ENCODE results near the gene SEMA4D. TPM values are rescaled to one million over a fixed set of nuclear protein-coding genes. Genes with fewer than 3 reads are reported as not detected.

SEMA4D gene
- total and polyA plus RNA-seq, 9 of the 15 experiments (the other 6 are each of a cell fraction or from before 2014, with no cell fraction given), result 0.38 to 5.1 (median 1.8) TPM

DNA sequence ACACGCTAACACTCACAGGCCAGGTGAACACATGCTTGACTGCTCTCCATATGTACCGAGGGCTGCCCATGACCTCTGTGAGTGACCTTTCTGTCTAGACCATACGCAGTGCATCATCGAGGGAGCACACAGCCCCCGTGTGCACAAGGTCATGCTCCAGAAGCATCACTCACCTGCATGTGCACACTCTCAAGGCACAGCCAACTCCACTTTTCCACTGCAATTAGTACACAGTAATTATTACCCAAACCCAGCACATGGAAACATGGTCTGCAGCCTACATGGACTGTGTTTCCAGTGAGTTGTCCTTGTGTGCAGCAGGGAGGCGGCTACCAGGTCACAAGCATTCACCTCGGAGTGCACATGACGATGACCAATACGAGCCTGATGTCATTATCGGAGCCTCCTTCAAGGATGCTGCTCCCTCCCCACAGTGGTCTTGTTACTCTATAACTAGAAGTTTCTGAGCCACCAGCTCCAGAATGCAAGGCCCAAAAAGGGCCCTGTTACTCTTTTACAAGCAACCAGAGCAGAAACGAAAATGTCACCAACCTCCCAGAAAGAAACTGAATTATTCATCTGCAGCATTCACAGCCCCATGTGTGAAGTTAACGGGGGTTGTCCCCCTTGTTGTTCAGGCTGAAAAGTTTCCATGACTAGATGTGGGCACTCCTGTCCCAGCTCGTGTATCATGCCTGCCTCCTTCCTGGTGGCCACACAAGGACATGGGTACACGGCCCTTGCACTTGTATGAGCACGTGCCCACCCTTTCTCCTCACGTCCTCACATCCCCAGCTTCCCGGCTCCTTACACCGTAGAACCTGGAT lies 31.2 kb downstream of the SEMA4D start:
- Histone ChIP-seq H4K20me1 (replicated peaks; ENCODE audit: control insufficient read depth, insufficient read depth, low read length) (no peaks in the 10 kb centered on the region), H3K9ac (ENCODE audit: insufficient read depth in 1 of 2, low read depth in 2 of 2, low read length in 2 of 2) (no peak overlapping the region), H2AFZ (ENCODE audit: low read depth, low read length) (no peak overlapping the region), H3K4me3 (no peak overlapping the region), H3K36me3 (ENCODE audit: control insufficient read depth, insufficient read depth, low read length) (no peaks in the 10 kb centered on the region), H3K9me3 (replicated peaks; ENCODE audit: control insufficient read depth, insufficient read depth, low read depth, low read length) (no peaks in the 10 kb centered on the region), H3K4me1 (replicated peaks in 1 of 2; ENCODE audit: control insufficient read depth in 2 of 2, insufficient read depth in 2 of 2, low read length in 2 of 2) (no peaks in the 10 kb centered on the region), H3K27ac (ENCODE audit: extremely low read depth, low read depth, low read length) (no peak overlapping the region), H3K79me2 (ENCODE audit: control insufficient read depth, insufficient read depth, low read length) (no peaks in the 10 kb centered on the region), H3K9me1 (ENCODE audit: control insufficient read depth, insufficient read depth, low read length) (no peaks in the 10 kb centered on the region), H3K27me3 (ENCODE audit: control insufficient read depth in 2 of 2, insufficient read depth in 2 of 2, low read length in 2 of 2) (peaks cover 0 to 13% of the 10 kb centered on the region in 2 experiments; a peak in 2 of 5 replicates), H3K4me2 (ENCODE audit: insufficient read depth, low read length) (no peak overlapping the region)
- BruUV-seq (replicated peaks), result no TSS peak
- 2% methylated on average over 18 of the region's 18 CpGs for WGBS (ENCODE audit: insufficient coverage, low coverage, missing lambda C conversion rate)
- DNase-seq (ENCODE audit: extremely low read depth in 1 of 4, low spot score in 3 of 4) (no peak), FAIRE-seq (no peak), ATAC-seq (no peak)
- POLR2A ChIA-PET, result interaction anchor here (0.6 kb wide), 1 partner anchor 9 kb away, joined by 3 read pairs; no protein-coding TSS in a partner anchor
- intact Hi-C loops (cut with micrococcal nuclease), result no loop called here
- in situ Hi-C loops (cut with MboI), result no loop called here
- TF ChIP-seq KLF10 (CRISPR knock-in tag; IDR thresholded peaks at IDR 0.05), result no peak
- TF ChIP-seq, protein P1, sequence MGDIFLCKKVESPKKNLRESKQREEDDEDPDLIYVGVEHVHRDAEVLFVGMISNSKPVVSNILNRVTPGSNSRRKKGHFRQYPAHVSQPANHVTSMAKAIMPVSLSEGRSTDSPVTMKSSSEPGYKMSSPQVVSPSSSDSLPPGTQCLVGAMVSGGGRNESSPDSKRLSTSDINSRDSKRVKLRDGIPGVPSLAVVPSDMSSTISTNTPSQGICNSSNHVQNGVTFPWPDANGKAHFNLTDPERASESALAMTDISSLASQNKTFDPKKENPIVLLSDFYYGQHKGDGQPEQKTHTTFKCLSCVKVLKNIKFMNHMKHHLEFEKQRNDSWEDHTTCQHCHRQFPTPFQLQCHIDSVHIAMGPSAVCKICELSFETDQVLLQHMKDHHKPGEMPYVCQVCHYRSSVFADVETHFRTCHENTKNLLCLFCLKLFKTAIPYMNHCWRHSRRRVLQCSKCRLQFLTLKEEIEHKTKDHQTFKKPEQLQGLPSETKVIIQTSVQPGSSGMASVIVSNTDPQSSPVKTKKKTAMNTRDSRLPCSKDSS (IDR thresholded peaks at IDR 0.05; ENCODE audit: low read depth, partially characterized antibody), result no peak
- no peak for TF ChIP-seq MAFF (IDR thresholded peaks at IDR 0.05; ENCODE audit: low read length)
- TF ChIP-seq SNRNP70 (optimal IDR thresholded peaks at IDR 0.05; ENCODE audit: low read depth, low read length), result no peak
- no peak for TF ChIP-seq ZNF766 (CRISPR knock-in tag; conservative IDR thresholded peaks at IDR 0.05)
- TF ChIP-seq MYNN (IDR thresholded peaks at IDR 0.05), result no peak
- no peak for TF ChIP-seq MYNN (CRISPR knock-in tag; IDR thresholded peaks at IDR 0.05)
- no peak for TF ChIP-seq CBX3 (IDR thresholded peaks at IDR 0.05; ENCODE audit: borderline replicate concordance in 1 of 2, low read length in 2 of 2)
- TF ChIP-seq ZNF146 (CRISPR knock-in tag; IDR thresholded peaks at IDR 0.05; ENCODE audit: unreplicated experiment), result no peak
- TF ChIP-seq ZNF354B (CRISPR knock-in tag; IDR thresholded peaks at IDR 0.05), result no peak
- TF ChIP-seq RFX5 (IDR thresholded peaks at IDR 0.05; ENCODE audit: low read depth, low read length), result no peak
- TF ChIP-seq NFXL1 (CRISPR knock-in tag; IDR thresholded peaks at IDR 0.05), result no peak
- no peak for TF ChIP-seq ZNF232 (CRISPR knock-in tag; IDR thresholded peaks at IDR 0.05)
- TF ChIP-seq ZNF41 (CRISPR knock-in tag; conservative IDR thresholded peaks at IDR 0.05), result no peak
- TF ChIP-seq, protein P2, sequence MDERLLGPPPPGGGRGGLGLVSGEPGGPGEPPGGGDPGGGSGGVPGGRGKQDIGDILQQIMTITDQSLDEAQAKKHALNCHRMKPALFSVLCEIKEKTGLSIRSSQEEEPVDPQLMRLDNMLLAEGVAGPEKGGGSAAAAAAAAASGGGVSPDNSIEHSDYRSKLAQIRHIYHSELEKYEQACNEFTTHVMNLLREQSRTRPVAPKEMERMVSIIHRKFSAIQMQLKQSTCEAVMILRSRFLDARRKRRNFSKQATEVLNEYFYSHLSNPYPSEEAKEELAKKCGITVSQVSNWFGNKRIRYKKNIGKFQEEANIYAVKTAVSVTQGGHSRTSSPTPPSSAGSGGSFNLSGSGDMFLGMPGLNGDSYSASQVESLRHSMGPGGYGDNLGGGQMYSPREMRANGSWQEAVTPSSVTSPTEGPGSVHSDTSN (CRISPR knock-in tag; IDR thresholded peaks at IDR 0.05; ENCODE audit: low read depth), result no peak
- TF ChIP-seq, protein P2 (tag; conservative IDR thresholded peaks at IDR 0.05; ENCODE audit: low read depth), result no peak
- CTCF ChIA-PET (ENCODE audit: low intra/inter-chr PET ratio), result no interaction called here

Data from K562 (cell line).